OCI-LY1 (cell line): ENCODE measurements around the gene UBE2R2.

Experiments used
- CTCF ChIP-seq: fragments of 200-600 bp; sonication (generic), shearing (Covaris generic); IDR thresholded peaks from 2 replicates; pipeline ENCODE4 v1.5.1; 2017; ENCODE audit warnings: mild to moderate bottlenecking, antibody characterized with exemption, low read length, moderate library complexity, mixed read lengths
- EZH2 ChIP-seq: fragments of 200-600 bp; sonication (generic), shearing (Covaris generic); IDR thresholded peaks from 2 replicates; pipeline ENCODE4 v1.8.0; 2017; ENCODE audit warnings: borderline replicate concordance, mixed run types, mild to moderate bottlenecking, antibody characterized with exemption, low read length, moderate library complexity, mixed read lengths

DNA sequence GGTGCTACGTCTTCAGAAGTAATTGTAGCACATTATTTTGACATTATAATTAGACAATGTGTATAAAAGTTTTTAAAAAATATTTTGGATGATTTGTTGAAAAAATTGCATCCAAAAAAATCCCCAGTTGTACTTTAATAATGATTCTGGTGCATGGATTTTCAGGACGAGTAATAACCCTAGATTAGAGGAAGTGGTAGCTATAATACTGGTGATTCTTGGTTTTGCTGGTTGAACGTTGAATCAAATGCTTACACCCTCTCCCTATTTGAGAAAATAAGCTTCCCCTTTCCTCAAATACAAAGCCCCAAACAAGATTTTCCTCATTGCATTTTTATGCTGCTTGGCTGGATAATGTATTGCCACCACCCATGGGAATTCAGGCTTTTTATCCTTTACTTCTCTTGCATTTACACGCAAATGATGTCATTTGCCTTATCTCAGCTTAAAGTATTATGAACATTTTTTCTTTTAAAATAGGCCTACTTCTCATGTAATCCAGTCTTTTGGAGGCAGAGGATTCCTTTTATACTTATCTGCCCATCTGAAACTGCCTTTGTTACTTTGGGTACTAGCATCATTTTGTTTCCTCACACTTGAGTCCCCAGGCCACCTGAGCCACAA is 86.3 kb downstream of the UBE2R2 start:
- no peak for TF ChIP-seq CTCF
- TF ChIP-seq EZH2: no peak
